Measurements from ENCODE around the gene ATG4B.

DNA sequence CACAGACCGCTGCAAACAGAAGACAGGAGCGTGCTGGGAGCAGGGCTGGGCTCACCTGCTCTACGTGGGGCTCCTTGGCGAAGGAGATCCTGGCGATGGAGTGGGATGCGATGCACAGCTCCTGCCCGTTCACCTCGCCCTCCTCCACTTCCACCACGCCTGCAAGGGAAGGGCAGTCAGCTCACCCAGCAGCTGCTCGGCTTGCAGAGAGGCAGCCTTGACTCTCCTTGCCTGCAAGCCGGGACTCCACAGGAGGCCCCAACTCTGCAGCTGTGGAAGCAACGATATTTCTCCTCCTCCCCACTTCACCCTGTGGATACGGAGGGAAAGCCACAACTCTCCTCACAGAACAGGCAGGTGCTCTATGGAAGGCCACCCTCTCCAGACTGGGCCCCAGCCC is 35.7 kb upstream of the ATG4B start:
- TF ChIP-seq, protein P1, sequence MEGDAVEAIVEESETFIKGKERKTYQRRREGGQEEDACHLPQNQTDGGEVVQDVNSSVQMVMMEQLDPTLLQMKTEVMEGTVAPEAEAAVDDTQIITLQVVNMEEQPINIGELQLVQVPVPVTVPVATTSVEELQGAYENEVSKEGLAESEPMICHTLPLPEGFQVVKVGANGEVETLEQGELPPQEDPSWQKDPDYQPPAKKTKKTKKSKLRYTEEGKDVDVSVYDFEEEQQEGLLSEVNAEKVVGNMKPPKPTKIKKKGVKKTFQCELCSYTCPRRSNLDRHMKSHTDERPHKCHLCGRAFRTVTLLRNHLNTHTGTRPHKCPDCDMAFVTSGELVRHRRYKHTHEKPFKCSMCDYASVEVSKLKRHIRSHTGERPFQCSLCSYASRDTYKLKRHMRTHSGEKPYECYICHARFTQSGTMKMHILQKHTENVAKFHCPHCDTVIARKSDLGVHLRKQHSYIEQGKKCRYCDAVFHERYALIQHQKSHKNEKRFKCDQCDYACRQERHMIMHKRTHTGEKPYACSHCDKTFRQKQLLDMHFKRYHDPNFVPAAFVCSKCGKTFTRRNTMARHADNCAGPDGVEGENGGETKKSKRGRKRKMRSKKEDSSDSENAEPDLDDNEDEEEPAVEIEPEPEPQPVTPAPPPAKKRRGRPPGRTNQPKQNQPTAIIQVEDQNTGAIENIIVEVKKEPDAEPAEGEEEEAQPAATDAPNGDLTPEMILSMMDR (IDR thresholded peaks at IDR 0.05; ENCODE audit: poor library complexity, severe bottlenecking): no peak
- no peak for TF ChIP-seq RAD21 (conservative IDR thresholded peaks at IDR 0.05)
- no peak for TF ChIP-seq TAF1 (IDR thresholded peaks at IDR 0.05; ENCODE audit: low read depth)

Data from neural cell (in vitro differentiated cells).